ENCODE results near the gene PPP2CA.
"Not testable (repeated sequence)": the region's sequence is repeated elsewhere in the genome, so short reads cannot be mapped to it uniquely, and the experiment has no call there.

The PPP2CA gene

DNA sequence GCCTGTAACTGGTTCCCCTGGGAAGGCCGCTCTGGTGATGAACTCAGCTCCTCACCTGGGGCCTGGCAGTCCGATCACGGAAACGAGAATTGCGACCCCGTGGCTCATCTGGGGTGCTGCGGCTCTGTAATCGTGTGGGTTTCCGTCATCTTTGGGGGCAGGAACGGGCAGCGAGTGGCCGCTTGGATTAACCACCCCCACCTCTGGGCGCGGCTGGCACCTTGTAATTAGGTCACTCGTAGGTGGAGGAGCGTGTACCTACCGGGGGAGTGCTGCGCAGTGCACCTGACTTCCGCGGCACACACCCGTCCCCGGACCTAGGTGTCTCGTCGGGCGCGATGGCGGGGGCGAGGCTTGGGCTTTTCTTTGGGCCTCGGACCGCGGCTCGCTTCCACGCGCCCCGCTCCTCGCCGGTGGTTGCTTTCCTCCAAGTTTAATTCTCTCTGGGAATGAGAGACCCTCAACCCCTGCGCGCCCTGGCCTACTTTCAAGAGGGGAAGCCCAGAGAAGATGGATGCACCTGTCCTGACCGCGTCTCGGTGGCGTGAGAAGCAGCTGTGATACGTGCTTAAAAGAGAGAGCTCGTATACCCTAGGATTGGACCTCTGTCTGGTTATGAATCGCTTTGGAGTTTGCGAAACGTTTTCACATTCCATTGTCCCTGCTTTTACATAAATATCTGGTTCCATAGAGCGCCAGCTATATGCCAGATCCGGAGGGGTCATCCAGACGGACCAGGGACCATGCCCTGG lies 744 bp upstream of the PPP2CA start:
- no peak for DNase-seq (ENCODE audit: low spot score)
- H3K27ac ChIP-seq, result peak overlapping the region; percentile 99 to 100
- H3K4me3 ChIP-seq, result peak overlapping the region; percentile 88
- TF ChIP-seq, protein P1, sequence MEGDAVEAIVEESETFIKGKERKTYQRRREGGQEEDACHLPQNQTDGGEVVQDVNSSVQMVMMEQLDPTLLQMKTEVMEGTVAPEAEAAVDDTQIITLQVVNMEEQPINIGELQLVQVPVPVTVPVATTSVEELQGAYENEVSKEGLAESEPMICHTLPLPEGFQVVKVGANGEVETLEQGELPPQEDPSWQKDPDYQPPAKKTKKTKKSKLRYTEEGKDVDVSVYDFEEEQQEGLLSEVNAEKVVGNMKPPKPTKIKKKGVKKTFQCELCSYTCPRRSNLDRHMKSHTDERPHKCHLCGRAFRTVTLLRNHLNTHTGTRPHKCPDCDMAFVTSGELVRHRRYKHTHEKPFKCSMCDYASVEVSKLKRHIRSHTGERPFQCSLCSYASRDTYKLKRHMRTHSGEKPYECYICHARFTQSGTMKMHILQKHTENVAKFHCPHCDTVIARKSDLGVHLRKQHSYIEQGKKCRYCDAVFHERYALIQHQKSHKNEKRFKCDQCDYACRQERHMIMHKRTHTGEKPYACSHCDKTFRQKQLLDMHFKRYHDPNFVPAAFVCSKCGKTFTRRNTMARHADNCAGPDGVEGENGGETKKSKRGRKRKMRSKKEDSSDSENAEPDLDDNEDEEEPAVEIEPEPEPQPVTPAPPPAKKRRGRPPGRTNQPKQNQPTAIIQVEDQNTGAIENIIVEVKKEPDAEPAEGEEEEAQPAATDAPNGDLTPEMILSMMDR (IDR thresholded peaks at IDR 0.05), result no peak

DNA sequence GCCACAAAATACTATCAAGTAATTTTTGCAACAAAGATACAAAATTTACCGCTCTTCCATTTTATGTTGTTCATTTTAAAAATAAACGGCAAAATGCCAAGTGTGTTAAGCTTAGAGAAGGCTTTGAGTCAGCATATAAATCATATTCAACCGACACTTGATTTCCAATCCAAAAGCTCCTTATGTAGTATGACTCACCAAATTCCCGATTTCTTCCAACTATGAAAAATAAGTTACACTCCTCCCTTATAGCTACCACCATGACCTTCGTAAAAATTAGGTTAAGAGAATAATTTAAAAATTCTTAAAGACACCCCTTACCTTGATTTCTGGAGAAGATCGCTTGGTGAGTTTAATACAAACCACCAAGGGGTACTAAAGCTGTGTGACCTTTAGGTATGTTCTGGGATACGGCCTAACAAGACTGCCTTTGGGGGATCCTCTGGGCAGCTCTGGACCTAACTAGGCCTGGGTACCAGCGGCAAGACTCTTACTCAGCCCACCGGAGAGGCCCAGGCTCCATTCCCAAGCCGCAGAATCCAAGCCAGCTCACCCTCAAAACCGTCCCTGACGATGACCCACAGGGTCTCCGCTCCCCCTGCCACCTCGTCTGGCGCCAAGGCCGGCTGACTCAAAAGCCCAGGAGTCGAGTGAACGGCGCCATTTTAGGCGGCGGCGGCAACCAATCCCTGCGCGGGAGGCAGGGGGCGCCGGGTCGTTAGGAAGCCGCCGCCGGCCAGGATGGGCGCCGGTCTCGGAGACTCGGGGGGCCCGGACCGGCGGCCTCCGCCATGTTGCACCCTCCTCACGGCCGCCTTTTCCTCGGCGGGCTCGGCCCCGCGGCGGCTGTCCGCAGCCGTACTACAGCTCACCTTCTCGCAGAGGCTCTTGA lies 739 bp downstream of the PPP2CA start:
- peak; percentile 77 for DNase-seq (ENCODE audit: low spot score)
- H3K4me3 ChIP-seq, result peak overlapping the region; percentile 88
- TF ChIP-seq, protein P1 (IDR thresholded peaks at IDR 0.05), result peak; percentile 7
- peak overlapping the region; percentile 99 to 100 for H3K27ac ChIP-seq

DNA sequence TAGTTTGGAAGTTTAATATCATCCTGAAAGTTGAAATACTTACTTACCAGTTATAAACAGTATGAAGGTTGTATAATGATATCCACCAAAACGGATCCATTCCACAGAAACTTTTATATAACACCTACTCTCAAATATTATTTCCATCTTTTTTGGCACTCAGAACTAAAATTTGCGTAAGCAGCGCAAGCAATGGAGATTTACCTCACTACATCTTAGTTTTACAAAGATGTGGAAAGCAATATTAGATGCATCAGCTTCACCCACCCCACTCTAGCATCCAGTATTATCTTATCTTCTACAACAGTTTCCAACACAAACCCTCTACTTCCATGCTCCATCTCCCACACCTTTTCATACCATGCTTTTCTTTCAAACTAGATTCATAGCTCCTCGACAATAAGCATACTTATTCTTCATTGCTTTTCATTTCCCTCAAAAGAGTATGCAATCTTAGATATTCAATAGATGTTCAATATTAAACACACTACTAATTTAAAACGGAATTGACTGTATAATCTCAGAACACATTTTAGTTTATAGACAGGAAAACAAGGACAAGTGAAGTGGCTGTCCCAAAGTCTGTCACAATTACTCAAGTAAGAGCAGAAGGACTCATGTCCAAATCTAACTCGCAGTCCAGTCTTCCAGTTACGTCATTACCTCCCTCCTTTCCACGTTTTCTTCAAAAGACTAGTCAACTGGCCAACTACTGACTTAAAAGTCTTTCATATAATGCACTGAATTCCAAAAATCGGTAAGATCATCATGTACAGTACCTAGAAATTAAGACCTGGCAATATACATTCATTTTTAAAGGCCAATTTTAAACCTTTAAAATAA lies 2.2 kb downstream of the PPP2CA start:
- DNase-seq (ENCODE audit: low spot score), result no peak
- TF ChIP-seq, protein P1 (IDR thresholded peaks at IDR 0.05), result no peak
- Histone ChIP-seq H3K27ac (peak overlapping the region; percentile 99 to 100), H3K4me3 (peak overlapping the region; percentile 88)

DNA sequence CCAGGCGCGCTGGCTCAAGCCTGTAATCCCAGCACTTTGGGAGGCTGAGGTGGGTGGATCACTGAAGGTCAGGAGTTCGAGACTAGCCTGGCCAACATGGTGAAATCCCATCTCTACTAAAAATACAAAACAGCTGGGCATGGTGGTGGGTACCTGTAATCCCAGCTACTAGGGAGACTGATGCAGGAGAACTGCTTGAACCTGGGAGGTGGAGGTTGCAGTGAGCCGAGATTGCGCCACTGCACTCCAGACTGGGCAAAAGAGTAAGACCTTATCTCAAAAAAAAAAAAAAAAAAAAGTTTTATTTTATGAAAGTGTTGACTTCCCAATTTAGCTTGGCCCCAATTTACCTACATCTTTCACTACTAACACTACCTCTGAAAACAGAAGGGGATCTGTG lies 4.2 kb downstream of the PPP2CA start:
- peak overlapping the region; percentile 4 for H3K4me3 ChIP-seq
- not testable (repeated sequence) for H3K27ac ChIP-seq; DNase-seq (ENCODE audit: low spot score)

DNA sequence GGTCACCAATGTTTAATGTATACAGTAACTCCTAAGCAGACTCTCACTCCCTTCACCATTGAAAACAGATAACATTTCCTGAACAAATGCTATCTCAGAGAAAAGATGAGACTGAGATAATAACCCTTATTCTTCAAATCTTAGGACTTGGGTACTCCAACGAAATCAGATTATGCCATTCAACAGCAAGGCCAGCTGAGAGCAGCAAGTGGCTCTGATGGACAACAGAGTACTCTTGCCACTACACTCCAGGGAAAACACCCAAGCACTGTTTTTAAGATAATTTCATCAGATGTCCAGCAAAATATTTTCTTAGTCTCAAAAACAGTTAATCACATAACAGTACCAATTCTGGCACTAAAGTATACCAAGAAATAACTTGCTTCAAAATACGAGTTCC lies 10.1 kb downstream of the PPP2CA start:
- Histone ChIP-seq H3K27ac (no peak overlapping the region), H3K4me3 (no peak overlapping the region)
- TF ChIP-seq, protein P1 (IDR thresholded peaks at IDR 0.05), result no peak
- DNase-seq (ENCODE audit: low spot score), result no peak

DNA sequence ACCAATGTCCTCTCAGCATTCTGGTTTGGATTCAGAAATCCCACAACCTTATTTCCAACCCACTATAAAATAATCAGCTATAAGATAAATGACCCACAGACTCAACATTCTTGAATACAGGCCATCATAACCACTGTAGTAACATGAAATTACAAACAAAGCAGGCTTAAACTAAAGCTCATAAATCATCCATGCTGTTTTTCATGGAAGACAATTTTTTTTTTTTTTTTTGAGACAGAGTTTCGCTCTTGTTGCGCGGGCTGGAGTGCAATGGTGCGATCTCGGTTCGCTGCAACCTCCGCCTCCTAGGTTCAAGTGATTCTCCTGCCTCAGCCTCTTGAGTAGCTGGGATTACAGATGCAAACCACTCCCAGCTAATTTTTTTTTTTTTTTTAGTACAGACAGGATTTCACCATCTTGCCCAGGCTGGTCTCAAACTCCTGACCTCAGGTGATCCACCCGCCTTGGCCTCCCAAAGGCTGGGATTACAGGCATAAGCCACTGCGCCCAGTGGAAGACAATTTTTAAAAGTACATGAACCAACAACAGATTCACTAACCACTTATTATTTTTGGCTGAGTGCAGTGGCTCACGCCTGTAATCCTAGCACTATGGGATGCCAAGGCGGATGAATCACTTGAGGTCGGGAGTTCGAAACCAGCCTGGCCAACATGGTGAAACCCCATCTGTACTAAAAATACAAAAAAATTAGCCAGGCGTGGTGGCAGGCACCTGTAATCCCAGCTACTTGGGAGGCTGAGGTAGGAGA lies 14.4 kb downstream of the PPP2CA start:
- not testable (repeated sequence) for H3K27ac ChIP-seq; DNase-seq (ENCODE audit: low spot score)

DNA sequence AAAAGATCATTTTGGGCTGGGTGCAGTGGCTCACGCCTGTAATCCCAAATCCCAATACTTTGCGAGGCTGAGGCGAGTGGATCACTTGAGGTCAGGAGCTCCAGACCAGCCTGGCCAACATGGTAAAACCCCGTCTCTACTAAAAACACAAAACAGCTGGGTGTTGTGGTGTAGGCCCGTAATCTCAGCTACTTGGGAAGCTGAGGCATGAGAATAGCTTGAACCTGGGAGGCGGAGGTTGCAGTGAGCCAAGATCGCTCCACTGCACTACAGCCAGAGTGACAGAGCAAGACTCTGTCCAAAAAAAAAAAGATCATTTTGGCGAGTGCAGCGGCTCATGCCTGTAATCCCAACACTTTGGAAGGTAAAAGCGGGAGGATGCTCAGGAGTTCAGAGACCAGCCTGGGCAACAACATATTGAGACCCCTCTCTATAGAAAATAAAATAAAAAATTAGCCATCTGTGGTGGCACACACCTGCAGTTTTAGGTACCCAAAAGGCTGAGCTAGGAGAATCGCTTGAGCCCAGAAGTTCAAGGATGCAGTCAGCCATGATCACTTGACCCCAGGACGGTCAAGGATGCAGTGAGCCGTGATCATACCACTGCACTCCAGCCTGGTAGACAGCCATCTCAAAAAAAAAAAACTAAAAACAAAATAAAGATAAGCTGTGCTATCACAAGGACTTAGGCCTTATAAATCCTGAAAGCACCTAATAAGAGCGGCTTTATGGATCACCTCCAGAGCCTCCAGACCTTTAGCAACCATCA lies 16.2 kb downstream of the PPP2CA start:
- no peak for DNase-seq (ENCODE audit: low spot score)
- TF ChIP-seq, protein P1 (IDR thresholded peaks at IDR 0.05), result no peak
- no peak overlapping the region for H3K27ac ChIP-seq
- no peak overlapping the region for H3K4me3 ChIP-seq

More for the DNA sequence above, 14.4 kb downstream of the PPP2CA start:
- not testable (repeated sequence) for H3K4me3 ChIP-seq
